Left kidney (tissue), 2 donors: ENCODE results near the gene MEIS3. TPM values are rescaled to one million over a fixed set of nuclear protein-coding genes. Genes with fewer than 3 reads are reported as not detected.

ENCODE experiments used
- DNase-seq: peaks from one replicate; pipeline ENCODE4 v3.0.0-alpha.2; 2013
- polyA plus RNA-seq: library from polyadenylated mRNA; unstranded; fragments of 120-200 nt; gene quantifications from one replicate; pipeline ENCODE4 v1.2.1, GENCODE V29; 2013; ENCODE audit not compliant: insufficient read length

Gene MEIS3
- polyA plus RNA-seq, 1 donor, result 21.2 TPM

DNA sequence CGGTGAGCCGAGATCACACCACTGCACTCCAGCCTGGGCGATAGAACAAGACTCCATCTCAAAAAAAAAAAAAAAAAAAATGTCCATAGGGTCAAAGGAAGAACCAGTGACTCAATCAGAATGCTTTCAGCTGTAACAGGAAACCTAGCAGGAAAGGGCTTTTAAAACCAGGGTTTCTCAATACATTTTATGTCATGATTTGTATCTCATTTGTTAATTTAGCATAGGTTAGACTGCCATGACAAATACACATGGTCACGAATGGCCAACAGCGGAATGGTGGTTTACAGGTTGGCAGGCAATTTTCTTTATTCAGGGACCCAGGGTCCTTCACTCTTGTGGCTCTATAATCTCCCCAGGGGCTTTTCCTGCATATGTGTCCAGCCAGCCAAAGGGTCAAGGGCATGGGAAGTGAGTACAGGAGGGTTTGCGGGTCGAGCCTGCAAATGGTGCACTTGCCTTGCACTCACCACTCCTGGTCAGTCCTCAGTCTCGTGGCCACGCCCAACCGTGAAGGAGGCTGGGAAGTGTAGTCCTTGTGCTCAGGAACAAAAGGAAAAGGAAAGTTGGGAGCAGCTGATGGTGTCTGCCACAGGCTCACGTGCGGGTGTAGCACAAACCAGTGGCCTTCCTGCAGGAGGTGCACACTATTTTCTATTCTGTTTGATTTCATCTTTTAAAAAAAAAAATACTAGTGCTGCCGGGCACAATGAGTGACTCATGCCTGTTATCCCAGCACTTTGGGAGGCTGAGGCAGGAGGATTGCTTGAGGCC, 55.4 kb downstream of the MEIS3 start:
- DNase-seq, result no peak

DNA sequence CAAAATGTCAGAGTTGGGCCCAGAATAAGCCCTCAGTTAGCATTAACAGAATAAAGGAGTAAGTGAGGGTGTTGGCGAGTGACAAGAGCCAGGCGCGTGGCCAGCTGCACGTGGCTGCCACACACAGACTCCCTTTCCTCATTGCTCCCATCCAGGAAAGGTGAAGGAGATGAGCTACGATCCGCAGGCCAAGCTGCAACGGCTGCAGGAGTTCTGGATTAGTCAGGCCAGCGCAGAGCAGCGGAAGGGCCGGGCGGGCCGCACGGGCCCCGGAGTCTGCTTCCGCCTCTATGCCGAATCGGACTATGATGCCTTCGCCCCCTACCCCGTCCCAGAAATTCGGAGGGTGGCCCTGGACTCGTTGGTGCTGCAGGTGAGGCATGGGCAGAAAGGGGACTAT, 57.0 kb downstream of the MEIS3 start:
- DNase-seq, result no peak

DNA sequence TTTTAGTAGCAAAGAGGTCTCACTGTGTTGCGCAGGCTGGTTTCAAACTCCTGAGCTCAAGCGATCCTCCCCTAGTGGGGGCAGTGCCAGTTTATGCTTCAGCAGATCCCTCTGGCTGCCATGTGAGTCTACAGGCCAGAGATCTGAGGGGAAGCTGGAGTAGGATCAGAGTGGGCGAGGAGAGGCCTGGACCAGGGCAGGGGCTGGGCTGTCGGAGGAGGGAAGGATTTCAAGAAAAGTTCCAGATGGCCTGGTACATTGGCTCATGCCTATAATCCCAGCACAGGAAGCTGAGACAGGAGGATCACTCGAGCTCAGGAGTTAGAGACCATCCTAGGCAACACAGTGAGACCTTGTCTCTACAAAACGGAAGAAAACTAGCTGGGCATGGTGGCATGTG, 60.4 kb downstream of the MEIS3 start:
- no peak for DNase-seq

DNA sequence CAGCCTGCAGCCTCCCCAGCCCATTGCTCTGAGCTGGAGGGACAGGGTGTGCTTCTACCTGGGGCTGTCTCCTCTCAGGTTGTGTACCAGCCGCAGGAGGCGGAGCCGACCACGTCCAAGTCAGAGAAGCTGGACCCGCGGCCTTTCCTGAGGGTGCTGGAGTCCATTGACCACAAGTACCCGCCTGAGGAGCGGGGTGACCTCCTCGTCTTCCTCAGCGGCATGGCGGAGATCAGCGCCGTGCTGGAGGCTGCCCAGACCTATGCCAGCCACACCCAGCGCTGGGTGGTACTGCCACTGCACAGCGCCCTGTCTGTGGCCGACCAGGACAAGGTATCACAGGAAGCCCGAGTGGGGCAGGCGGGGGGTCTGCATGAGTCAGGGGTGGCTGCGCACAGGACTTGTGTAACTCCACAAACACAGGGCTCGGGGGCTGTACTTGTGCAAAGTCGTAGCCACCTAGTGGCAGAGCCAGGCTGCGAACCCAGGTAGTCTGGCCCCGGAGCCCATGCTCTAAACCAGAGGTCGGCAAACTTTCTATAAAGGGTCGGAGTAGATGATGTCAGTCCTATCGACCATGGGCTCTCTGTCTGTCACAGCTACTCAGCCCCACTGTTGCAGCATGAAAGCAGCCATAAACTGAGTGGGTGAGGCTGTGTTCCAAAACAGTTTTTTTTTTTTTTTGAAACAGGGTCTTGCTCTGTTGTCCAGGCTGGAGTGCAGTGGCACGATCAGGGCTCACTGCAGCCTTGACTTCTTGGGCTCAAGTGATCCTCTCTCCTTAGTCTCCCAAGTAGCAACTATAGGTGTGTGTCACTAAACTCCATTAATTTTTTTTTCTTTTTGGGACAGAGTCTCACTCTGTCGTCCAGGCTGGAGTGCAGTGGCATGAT, 61.3 kb downstream of the MEIS3 start:
- no peak for DNase-seq

DNA sequence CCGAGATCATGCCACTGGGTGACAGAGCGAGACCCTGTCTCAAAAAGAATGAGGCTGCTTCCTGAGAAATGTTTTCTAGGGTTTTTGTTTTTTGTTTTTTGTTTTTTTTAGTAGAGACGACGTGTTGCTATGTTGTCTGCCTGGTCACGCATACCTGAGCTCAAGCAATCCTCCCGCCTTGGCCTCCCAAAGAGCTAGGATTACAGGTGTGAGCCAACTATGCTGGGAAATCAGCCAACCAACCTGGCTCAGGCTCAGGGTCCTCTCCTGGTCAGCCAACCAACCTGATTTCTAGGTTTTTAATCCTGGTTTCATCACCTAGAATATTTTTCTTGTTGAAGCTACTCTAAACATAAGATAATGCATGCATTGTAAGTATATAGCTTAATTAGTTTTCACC, 62.4 kb downstream of the MEIS3 start:
- no peak for DNase-seq

DNA sequence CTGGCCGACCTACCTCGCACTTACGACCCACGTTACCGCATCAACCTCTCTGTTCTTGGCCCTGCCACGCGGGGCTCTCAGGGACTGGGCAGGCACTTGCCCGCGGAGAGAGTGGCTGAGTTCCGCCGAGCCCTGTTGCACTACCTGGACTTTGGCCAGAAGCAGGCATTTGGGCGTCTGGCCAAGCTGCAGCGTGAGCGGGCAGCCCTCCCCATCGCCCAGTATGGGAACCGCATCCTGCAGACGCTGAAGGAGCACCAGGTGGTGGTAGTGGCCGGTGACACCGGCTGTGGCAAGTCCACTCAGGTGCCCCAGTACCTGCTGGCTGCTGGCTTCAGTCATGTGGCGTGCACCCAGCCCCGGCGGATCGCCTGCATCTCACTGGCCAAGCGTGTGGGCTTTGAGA, 66.0 kb downstream of the MEIS3 start:
- DNase-seq, result no peak

Other genes with a start within 250 kb of the MEIS3 start
- gene BBC3, start 188.3 kb downstream of the MEIS3 start, polyA plus RNA-seq, result 1.1 TPM
- 22.5 TPM for gene CCDC9, start 163.0 kb downstream of the MEIS3 start, polyA plus RNA-seq
- 6.5 TPM for gene INAFM1, start 144.6 kb downstream of the MEIS3 start, polyA plus RNA-seq
- gene C5AR1, start 109.7 kb downstream of the MEIS3 start, polyA plus RNA-seq, result 6.8 TPM
- gene C5AR2, start 87.4 kb downstream of the MEIS3 start, polyA plus RNA-seq, result 0.55 TPM
- 12.5 TPM for gene DHX34, start 70.2 kb downstream of the MEIS3 start, polyA plus RNA-seq
- 0.13 TPM for gene SLC8A2, start 52.4 kb upstream of the MEIS3 start, polyA plus RNA-seq
- gene KPTN, start 64.7 kb upstream of the MEIS3 start, polyA plus RNA-seq, result 14.4 TPM
- gene NAPA, start 95.5 kb upstream of the MEIS3 start, polyA plus RNA-seq, result 150 TPM
- 0.27 TPM for gene ZNF541, start 153.6 kb upstream of the MEIS3 start, polyA plus RNA-seq
- gene BICRA, start 189.6 kb upstream of the MEIS3 start, polyA plus RNA-seq, result 13.0 TPM